Memory B cell (primary cell): ENCODE data around the gene CARHSP1.
"Not testable (repeated sequence)": the region's sequence is repeated elsewhere in the genome, so short reads cannot be mapped to it uniquely, and the experiment has no call there.

ENCODE experiments used
- ATAC-seq: fragments of 150-1000 bp; cut with Tn5 transposase; 2 replicates; pipeline ENCODE4 v1.10.0; 2021; ENCODE audit warnings: low read depth, mild to moderate bottlenecking, moderate library complexity
- DNase-seq, 2 donors: peaks; one replicate each; pipeline ENCODE4 v3.0.0; 2022; ENCODE audit warnings: low spot score in 2 of 2
- H3K27ac Mint-ChIP-seq: one replicate; pipeline ENCODE4 v1.8.0; 2022; ENCODE audit warnings: mild to moderate bottlenecking, moderate library complexity, mixed read lengths
- H3K27me3 Mint-ChIP-seq: one replicate; pipeline ENCODE4 v1.8.0; 2022; ENCODE audit warnings: mixed read lengths
- H3K36me3 Mint-ChIP-seq: one replicate; pipeline ENCODE4 v1.8.0; 2022; ENCODE audit warnings: mild to moderate bottlenecking, mixed read lengths
- H3K4me1 Mint-ChIP-seq: one replicate; pipeline ENCODE4 v1.8.0; 2022; ENCODE audit warnings: mixed read lengths
- H3K4me3 Mint-ChIP-seq: one replicate; pipeline ENCODE4 v1.8.0; 2022; ENCODE audit warnings: mild to moderate bottlenecking, moderate library complexity, mixed read lengths
- H3K9me3 Mint-ChIP-seq: one replicate; pipeline ENCODE4 v1.8.0; 2022; ENCODE audit warnings: mixed read lengths

CARHSP1 gene

GRCh38 chr16:8869988-8870241 is 1.1 kb upstream of the CARHSP1 start:
- not testable (repeated sequence) for H3K9me3 Mint-ChIP-seq, H3K27me3 Mint-ChIP-seq, DNase-seq, H3K36me3 Mint-ChIP-seq, ATAC-seq, H3K27ac Mint-ChIP-seq, H3K4me3 Mint-ChIP-seq
- H3K4me1 Mint-ChIP-seq, result peaks cover 37% of the 10 kb centered on the region

- Mint-ChIP-seq H3K4me3 (peak overlapping the region; percentile 88), H3K27me3 (no peaks in the 10 kb centered on the region), H3K36me3 (no peaks in the 10 kb centered on the region), H3K27ac (peak overlapping the region; percentile 19), H3K4me1 (peaks cover 37% of the 10 kb centered on the region), H3K9me3 (no peaks in the 10 kb centered on the region)
- ATAC-seq (no peak), DNase-seq (no peak)
Observed at GRCh38 chr16:8869212-8869987, 594 bp upstream of the CARHSP1 start.

- Mint-ChIP-seq H3K9me3 (no peaks in the 10 kb centered on the region), H3K27ac (peak overlapping the region; percentile 86), H3K4me1 (peaks cover 44% of the 10 kb centered on the region), H3K4me3 (peak overlapping the region; percentile 93), H3K27me3 (no peaks in the 10 kb centered on the region), H3K36me3 (no peaks in the 10 kb centered on the region)
- ATAC-seq, result no peak
- no peak for DNase-seq
Observed at GRCh38 chr16:8867932-8868415, 832 bp downstream of the CARHSP1 start.

- H3K9me3 Mint-ChIP-seq, result no peaks in the 10 kb centered on the region
- no peaks in the 10 kb centered on the region for H3K27me3 Mint-ChIP-seq
- H3K4me1 Mint-ChIP-seq, result peaks cover 44% of the 10 kb centered on the region
- peak overlapping the region; percentile 93 for H3K4me3 Mint-ChIP-seq
- no peak for ATAC-seq
- H3K36me3 Mint-ChIP-seq, result no peaks in the 10 kb centered on the region
- DNase-seq, result no peak
- peak overlapping the region; percentile 86 for H3K27ac Mint-ChIP-seq
Observed at GRCh38 chr16:8867216-8867931, 1.4 kb downstream of the CARHSP1 start.

- peaks cover 44% of the 10 kb centered on the region for H3K4me1 Mint-ChIP-seq
- H3K27ac Mint-ChIP-seq, result peak overlapping the region; percentile 86
- no peaks in the 10 kb centered on the region for H3K9me3 Mint-ChIP-seq
- H3K4me3 Mint-ChIP-seq, result peak overlapping the region; percentile 93
- no peaks in the 10 kb centered on the region for H3K36me3 Mint-ChIP-seq
- no peak for ATAC-seq
- no peaks in the 10 kb centered on the region for H3K27me3 Mint-ChIP-seq
- no peak for DNase-seq
Observed at GRCh38 chr16:8866884-8867215, 2.0 kb downstream of the CARHSP1 start.

- H3K27ac Mint-ChIP-seq, result no peak overlapping the region
- no peak for ATAC-seq
- no peaks in the 10 kb centered on the region for H3K27me3 Mint-ChIP-seq
- no peaks in the 10 kb centered on the region for H3K9me3 Mint-ChIP-seq
- H3K36me3 Mint-ChIP-seq, result no peaks in the 10 kb centered on the region
- peak overlapping the region; percentile 72 for H3K4me3 Mint-ChIP-seq
- H3K4me1 Mint-ChIP-seq, result peaks cover 45% of the 10 kb centered on the region
- DNase-seq, result no peak
Observed at GRCh38 chr16:8866118-8866883, 2.5 kb downstream of the CARHSP1 start.

- peaks cover 41% of the 10 kb centered on the region for H3K4me1 Mint-ChIP-seq
- no peaks in the 10 kb centered on the region for H3K36me3 Mint-ChIP-seq
- no peak for DNase-seq
Observed at GRCh38 chr16:8865145-8865882, 3.5 kb downstream of the CARHSP1 start.

GRCh38 chr16:8864480-8865110 is 4.2 kb downstream of the CARHSP1 start:
- Mint-ChIP-seq H3K4me1 (peaks cover 43% of the 10 kb centered on the region), H3K27me3 (no peaks in the 10 kb centered on the region), H3K9me3 (no peaks in the 10 kb centered on the region), H3K4me3 (peak overlapping the region; percentile 9), H3K36me3 (no peaks in the 10 kb centered on the region), H3K27ac (peak overlapping the region; percentile 62)
- DNase-seq (no peak), ATAC-seq (no peak)

More at GRCh38 chr16:8865145-8865882, 3.5 kb downstream of the CARHSP1 start:
- ATAC-seq, result no peak
- Mint-ChIP-seq H3K27ac (no peak overlapping the region), H3K4me3 (no peak overlapping the region), H3K9me3 (no peaks in the 10 kb centered on the region), H3K27me3 (no peaks in the 10 kb centered on the region)

GRCh38 chr16:8863594-8864424 is 5.0 kb downstream of the CARHSP1 start:
- peak overlapping the region; percentile 9 for H3K4me3 Mint-ChIP-seq
- H3K27ac Mint-ChIP-seq, result peak overlapping the region; percentile 62
- ATAC-seq (no peak), DNase-seq (no peak)
- H3K4me1 Mint-ChIP-seq, result peaks cover 38% of the 10 kb centered on the region
- no peaks in the 10 kb centered on the region for H3K27me3 Mint-ChIP-seq
- no peaks in the 10 kb centered on the region for H3K36me3 Mint-ChIP-seq
- H3K9me3 Mint-ChIP-seq, result no peaks in the 10 kb centered on the region

- no peak overlapping the region for H3K4me3 Mint-ChIP-seq
- H3K9me3 Mint-ChIP-seq, result no peaks in the 10 kb centered on the region
Observed at GRCh38 chr16:8862309-8863130, 6.3 kb downstream of the CARHSP1 start.

GRCh38 chr16:8861563-8862308 is 7.1 kb downstream of the CARHSP1 start:
- peaks cover 30% of the 10 kb centered on the region for H3K4me1 Mint-ChIP-seq

More at GRCh38 chr16:8862309-8863130, 6.3 kb downstream of the CARHSP1 start:
- Mint-ChIP-seq H3K27me3 (no peaks in the 10 kb centered on the region), H3K4me1 (peaks cover 35% of the 10 kb centered on the region), H3K36me3 (no peaks in the 10 kb centered on the region), H3K27ac (peak overlapping the region; percentile 31)
- ATAC-seq (no peak), DNase-seq (no peak)

More at GRCh38 chr16:8861563-8862308, 7.1 kb downstream of the CARHSP1 start:
- no peak overlapping the region for H3K27ac Mint-ChIP-seq
- ATAC-seq (no peak), DNase-seq (no peak)
- H3K9me3 Mint-ChIP-seq, result no peaks in the 10 kb centered on the region
- H3K36me3 Mint-ChIP-seq, result peaks cover 1% of the 10 kb centered on the region
- H3K27me3 Mint-ChIP-seq, result no peaks in the 10 kb centered on the region
- H3K4me3 Mint-ChIP-seq, result no peak overlapping the region
